GM06990 (cell line): ENCODE results near the gene PPP3CA.

Experiments used
- DNase-seq: peaks from one replicate; pipeline ENCODE4 v3.0.0-alpha.2; 2011; ENCODE audit not compliant: insufficient read length; ENCODE audit errors: extremely low read depth
- H3K27me3 ChIP-seq: replicated peaks from 2 replicates; pipeline ENCODE4 v1.6.0; 2011; ENCODE audit warnings: low read length; ENCODE audit not compliant: control insufficient read depth, insufficient read depth
- H3K36me3 ChIP-seq: 2 replicates; pipeline ENCODE4 v1.5.1; 2011; ENCODE audit warnings: low read length; ENCODE audit not compliant: control insufficient read depth, insufficient read depth
- H3K4me3 ChIP-seq: replicated peaks from 2 replicates; pipeline ENCODE4 v1.5.1; 2011; ENCODE audit warnings: low read depth, mild to moderate bottlenecking, control low read depth, low read length
- TF ChIP-seq, protein P1 (sequence below): IDR thresholded peaks from 2 replicates; pipeline ENCODE4 v1.5.1; 2011; ENCODE audit warnings: low read length, control low read depth, mild to moderate bottlenecking, inconsistent platforms; ENCODE audit not compliant: insufficient read depth, poor library complexity, severe bottlenecking

The PPP3CA gene

DNA sequence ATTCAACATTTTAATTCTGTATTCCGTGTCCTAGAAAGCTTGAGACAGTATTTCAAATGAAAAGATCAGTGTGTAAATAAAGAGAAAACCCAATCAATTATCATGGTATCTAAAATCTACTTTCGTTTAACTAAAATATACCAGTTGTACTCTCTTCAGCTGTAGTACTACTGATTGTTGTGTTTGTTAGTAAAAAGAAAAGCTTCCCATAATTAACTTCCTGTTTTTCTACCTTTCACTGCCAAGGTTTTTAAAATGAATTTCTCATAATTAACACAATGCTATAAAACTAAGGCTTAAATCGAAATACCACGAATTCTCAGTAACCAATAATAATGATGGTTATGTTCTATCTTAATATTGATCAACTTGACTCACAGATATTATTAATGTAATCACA is 37.4 kb downstream of the PPP3CA start:
- H3K27me3 ChIP-seq, result no peaks in the 10 kb centered on the region
- no peaks in the 10 kb centered on the region for H3K36me3 ChIP-seq
- no peak overlapping the region for H3K4me3 ChIP-seq
- no peak for DNase-seq
- TF ChIP-seq, protein P1, sequence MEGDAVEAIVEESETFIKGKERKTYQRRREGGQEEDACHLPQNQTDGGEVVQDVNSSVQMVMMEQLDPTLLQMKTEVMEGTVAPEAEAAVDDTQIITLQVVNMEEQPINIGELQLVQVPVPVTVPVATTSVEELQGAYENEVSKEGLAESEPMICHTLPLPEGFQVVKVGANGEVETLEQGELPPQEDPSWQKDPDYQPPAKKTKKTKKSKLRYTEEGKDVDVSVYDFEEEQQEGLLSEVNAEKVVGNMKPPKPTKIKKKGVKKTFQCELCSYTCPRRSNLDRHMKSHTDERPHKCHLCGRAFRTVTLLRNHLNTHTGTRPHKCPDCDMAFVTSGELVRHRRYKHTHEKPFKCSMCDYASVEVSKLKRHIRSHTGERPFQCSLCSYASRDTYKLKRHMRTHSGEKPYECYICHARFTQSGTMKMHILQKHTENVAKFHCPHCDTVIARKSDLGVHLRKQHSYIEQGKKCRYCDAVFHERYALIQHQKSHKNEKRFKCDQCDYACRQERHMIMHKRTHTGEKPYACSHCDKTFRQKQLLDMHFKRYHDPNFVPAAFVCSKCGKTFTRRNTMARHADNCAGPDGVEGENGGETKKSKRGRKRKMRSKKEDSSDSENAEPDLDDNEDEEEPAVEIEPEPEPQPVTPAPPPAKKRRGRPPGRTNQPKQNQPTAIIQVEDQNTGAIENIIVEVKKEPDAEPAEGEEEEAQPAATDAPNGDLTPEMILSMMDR, result no peak

GRCh38 chr4:101307899-101308298 is 39.4 kb downstream of the PPP3CA start:
- Histone ChIP-seq H3K27me3 (no peaks in the 10 kb centered on the region), H3K4me3 (no peak overlapping the region), H3K36me3 (no peaks in the 10 kb centered on the region)
- no peak for DNase-seq
- TF ChIP-seq, protein P1, result no peak

DNA sequence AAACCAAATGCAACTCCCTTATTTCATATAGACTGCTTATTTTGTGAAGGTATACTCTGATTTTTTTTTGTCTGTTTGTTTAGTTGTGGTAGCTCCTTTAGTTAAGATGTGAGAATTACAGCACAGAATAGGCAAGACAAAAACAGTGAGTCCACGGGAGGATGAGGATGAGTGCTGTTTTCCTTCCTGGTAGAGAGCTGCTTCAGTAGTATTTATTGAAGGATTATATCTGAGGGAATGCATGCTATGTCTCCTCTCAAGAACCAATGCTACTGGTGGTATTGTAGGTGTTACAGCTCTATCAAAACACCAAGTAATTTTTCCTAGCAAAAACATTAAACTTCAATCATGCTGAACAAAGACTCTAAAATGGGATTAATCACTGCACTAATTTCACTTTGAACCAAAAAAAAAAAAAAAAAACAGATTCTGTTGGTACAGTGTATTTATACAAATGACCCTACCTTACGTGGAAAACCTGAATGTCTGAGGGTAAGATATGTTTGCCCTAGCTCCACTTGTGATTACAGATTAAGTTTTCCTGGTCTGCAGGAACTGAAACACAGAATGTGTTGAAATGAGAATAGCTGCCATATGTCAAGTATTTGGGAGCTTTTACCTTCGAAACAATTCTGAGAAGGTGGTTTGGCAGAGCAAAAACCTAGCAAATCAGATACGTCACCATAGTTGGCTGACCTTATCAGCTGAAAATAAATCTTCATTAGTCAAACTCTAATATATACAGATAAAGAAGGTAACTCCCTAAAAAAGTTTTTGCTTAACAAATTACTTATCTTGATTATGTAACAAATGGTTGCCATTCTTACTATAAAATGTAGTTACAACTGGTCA is 40.3 kb downstream of the PPP3CA start:
- H3K4me3 ChIP-seq, result peak overlapping the region; percentile 29
- DNase-seq, result no peak
- H3K27me3 ChIP-seq, result no peaks in the 10 kb centered on the region
- TF ChIP-seq, protein P1, result no peak
- no peaks in the 10 kb centered on the region for H3K36me3 ChIP-seq

DNA sequence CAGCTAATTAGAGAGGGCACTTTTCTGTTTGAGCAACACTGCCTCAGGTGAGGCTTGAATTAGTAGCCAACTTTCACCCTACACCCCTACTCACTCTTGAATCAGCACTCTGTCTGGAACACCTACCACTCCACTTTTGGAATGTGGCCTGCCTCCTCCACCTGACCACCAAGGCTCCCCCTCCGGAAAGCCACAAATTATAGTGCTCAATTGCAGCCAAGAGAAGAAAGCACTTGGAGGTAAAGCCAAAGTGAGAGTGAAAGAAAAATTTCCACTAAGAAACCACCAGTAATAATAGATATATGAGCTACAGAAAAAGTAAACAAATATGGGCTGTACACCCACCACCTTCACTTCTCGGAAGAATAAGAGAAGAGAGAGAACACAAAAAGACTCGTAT is 41.1 kb downstream of the PPP3CA start:
- H3K27me3 ChIP-seq, result no peaks in the 10 kb centered on the region
- TF ChIP-seq, protein P1, result no peak
- H3K36me3 ChIP-seq, result no peaks in the 10 kb centered on the region
- H3K4me3 ChIP-seq, result no peak overlapping the region
- no peak for DNase-seq

- no peaks in the 10 kb centered on the region for H3K27me3 ChIP-seq
- H3K4me3 ChIP-seq, result no peak overlapping the region
- DNase-seq, result no peak
- no peaks in the 10 kb centered on the region for H3K36me3 ChIP-seq
- TF ChIP-seq, protein P1, result no peak
Measured at GRCh38 chr4:101304916-101305315, 42.4 kb downstream of the PPP3CA start.
